NCI-H69 (cell line): ENCODE data around the gene DCHS2.

ENCODE experiments used
- DNase-seq: peaks from one replicate; lab custom pipeline; 2025; lab: John Stamatoyannopoulos, UW

The DCHS2 gene

GRCh38 chr4:154319736-154320135 lies 171.9 kb downstream of the DCHS2 start:
- no peak for DNase-seq

- DNase-seq, result no peak
Observed at GRCh38 chr4:154317201-154317999, 174.2 kb downstream of the DCHS2 start.

GRCh38 chr4:154315741-154316140 lies 175.9 kb downstream of the DCHS2 start:
- no peak for DNase-seq

DNA sequence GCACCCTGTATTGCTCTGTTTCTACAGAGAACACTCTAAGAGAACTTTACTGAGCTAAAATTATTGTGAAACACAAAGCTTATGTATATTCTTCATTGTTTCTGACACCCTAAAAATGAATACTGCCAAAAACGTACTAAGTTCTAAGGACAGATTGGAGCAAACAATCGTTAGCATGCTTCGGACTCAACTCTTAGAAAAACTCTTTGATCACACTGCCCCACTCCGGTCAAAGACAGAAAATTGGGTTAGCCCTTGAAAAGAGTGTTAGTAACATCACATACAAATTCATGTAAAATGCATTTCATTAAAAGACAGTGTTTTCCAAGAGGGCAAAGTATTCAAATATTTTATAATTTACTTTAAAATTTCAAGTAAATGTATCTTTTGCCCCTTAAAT lies 177.4 kb downstream of the DCHS2 start:
- no peak for DNase-seq

- no peak for DNase-seq
Observed at GRCh38 chr4:154313004-154313585, 178.5 kb downstream of the DCHS2 start.

- DNase-seq, result no peak
Observed at GRCh38 chr4:154312246-154312645, 179.4 kb downstream of the DCHS2 start.

GRCh38 chr4:154310578-154310977 lies 181.0 kb downstream of the DCHS2 start:
- no peak for DNase-seq

DNA sequence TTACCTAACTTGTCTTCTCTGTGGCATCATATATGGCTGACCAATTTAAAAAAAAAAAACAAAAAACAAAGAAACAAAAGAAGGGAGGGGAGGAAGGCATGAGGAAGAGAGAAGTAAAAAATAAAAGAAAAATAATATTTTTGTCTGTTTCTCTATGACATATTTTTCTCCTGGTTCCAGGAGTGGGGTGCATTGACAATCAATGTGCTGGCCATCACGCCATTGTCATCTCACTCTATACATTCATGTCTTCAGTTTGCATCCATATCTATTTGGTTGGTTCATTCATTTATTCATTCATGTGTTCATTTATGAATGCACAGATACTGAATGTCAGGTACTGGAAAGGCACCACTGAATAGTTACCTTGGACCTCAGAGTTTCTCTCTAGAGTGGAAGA lies 183.4 kb downstream of the DCHS2 start:
- DNase-seq, result no peak

DNA sequence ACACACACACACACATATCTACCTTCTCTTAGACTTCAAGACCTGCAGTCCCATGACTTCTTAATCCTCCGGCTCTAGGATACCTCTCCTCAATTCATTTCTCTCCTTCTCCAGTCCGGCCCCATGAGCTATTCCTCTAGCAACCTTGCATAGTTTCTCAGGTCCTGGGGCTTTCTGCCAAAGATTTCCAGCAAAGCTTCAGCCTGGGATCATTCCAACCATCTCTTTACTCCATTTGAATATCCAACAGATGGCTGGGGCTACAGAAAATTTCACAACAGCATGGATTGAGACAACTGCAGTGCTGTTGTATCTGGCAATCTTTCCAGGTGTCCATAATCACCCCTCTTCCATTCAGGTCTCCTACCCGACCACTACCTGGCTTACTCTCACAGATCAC lies 184.1 kb downstream of the DCHS2 start:
- DNase-seq, result no peak

GRCh38 chr4:154305616-154306015 lies 186.0 kb downstream of the DCHS2 start:
- DNase-seq, result no peak

DNA sequence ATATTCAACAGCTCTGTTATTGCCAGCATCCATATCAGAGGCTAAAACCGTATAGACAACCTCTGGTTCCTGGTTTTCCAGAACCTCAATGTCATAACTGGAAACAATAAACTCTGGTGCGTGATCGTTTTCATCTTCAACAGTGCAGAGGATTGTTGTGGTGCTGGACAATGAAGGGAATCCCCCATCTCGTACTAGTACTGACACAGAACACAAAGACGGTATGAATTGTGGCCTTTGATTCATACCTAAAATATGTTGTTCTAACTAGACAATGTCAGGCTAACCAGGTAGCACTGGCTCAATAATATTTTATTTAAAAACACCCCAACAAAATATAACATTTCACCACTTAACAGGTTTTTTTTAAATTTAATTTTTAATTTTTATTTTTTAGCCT lies 186.9 kb downstream of the DCHS2 start:
- DNase-seq, result no peak

DNA sequence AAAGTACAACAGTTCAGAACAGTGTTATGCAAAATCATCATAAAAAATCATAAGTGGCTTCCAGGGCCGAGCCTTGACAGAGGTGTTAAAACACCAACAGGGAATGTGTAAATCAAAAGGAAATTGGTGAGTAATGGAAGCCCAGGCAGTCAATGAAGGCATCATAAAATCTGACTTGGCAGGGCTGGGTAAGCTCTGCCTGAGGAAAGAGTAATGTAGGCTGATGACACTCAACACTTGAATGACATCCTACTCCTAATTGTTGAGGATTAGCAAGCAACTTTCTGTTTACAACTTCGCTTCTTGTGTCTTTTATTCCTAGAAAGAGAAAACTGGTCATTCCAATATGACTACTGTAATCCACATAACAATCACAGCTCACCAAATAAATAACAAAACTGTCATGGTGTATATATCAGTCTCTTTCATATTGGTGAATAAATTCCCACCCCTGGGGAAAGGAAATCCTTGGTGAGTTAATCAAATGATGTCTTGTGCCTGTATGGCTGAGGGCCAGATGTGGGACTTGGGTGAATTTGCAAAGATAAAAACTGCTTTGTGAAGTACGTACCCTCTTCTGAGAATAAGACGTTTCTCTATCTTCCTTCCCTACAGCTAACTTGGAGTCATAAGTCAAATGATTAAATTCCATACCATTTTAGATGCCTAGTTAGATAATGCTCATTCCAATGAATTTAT lies 196.8 kb downstream of the DCHS2 start:
- DNase-seq, result no peak

DNA sequence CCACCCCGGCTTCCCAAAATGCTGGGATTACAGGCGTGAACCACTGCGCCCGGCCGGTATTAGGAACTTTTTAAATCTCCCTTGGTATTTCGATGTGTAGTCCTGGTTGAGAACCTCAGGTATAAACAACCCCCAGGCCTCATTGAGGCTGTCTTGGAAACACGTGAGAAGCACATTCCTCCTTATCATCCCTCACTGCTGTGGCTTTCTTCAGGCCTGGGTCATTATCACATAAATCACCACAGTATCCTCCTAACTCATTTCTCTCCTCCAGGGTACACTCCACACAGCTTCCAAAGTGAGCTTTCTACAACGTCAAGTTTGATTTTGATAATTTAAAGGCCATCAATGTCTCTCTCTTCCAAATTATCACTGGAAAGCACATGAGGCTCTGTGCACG lies 198.2 kb downstream of the DCHS2 start:
- DNase-seq, result no peak

DNA sequence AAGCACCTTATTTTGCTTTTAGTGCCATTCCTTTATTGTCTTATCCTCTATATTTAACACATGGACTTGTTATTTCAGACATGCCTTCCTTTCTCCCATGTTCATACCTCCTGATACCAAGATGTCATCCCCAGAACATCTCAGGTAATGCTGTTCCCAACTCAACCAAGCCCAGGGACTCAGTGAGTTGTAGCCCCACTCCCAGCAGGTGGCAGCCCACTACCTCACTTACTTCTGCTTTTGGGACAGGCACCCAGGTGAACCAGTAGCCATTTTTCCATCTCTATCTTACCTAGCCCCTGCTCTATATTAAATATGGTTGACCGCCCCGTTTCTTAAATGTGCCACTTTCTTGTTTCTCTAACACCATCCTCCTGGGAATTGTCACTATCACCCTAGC lies 199.0 kb downstream of the DCHS2 start:
- no peak for DNase-seq

DNA sequence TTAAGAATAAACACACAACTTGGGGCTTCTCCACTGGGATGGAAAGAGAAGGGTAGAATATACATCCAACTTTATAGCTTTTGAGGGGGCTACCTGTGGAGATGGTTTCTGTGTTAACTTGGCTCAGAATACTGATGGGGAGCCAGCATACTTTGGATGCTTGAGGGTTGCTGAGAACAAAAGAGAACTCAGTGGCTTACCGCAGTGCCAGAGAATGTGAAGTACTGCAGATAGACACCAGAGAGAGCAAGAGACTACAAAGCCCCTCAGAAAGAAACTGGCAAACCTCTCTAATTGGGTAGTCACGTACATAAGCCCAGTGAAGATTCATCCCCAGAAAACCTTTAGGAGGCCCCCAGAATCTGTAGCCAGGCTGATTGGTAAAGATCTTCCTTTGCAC lies 214.4 kb downstream of the DCHS2 start:
- no peak for DNase-seq

DNA sequence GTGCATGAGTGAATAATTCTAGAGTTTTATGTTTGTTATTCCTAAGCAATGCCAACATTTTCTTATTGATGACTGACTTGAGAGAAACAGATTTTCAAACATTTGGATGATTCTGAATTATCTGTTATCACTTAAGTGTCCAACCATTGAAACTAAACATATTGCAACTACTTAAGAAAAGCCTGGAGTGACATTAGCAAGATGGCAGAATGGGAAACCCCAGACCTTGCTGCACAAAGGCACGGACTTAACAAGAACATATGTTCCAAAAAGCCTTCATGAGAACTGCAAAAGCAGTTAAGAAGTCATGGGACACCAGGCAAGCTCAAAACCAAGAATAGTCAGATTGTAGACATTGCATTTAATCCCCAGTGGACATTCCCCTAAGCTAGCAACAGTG lies 215.1 kb downstream of the DCHS2 start:
- no peak for DNase-seq

- DNase-seq, result no peak
Observed at GRCh38 chr4:154254999-154255398, 236.6 kb downstream of the DCHS2 start.

DNA sequence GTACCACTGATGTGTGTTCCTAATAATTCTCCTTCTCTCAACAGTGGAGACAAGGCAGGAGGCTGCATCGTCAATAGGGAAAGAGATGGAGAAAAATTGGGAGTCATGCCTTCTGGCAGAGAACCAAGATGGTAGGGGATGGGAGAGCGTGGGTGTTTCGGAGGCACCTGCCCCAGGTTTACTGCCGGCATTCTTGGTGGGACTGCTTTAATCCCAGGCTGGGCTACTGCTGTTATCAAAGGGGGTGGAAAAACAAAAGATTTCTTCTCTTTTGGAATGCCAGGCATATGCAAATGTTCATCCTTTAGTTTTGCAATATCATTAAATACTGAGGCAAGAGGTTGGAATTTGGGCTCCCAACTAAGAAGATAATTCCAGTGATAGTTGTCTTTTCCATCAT lies 257.0 kb downstream of the DCHS2 start:
- DNase-seq, result no peak

DNA sequence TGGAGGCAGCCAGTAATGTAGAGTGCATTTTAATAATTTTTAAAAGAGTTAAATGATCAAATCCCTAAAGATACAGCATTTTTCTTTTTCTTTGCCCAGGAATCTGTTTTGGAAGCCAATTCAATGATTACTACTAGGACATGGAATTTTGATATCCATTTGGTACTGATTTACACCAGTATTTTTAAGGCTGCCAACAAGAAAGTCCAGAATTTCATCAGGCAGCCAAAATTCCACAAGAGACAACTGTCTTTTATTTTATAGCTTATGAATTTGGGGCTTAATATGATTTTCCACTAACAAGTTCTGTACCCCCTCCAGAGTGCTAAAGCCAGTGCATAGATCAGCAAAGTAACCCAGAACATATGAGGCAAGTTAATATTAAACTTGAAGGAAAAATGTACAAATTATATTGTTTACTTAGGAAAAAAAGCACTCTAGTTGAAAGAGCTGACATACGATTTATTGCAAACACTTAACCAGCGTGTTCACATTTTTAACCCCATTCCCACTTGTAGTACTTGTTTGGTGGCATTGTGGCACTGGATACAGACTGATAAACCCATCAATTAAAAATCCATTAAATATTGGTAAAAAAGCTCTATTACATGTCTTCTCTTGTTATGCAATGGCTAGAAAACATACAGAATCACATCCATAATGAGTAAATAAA lies 259.7 kb downstream of the DCHS2 start:
- no peak for DNase-seq

DNA sequence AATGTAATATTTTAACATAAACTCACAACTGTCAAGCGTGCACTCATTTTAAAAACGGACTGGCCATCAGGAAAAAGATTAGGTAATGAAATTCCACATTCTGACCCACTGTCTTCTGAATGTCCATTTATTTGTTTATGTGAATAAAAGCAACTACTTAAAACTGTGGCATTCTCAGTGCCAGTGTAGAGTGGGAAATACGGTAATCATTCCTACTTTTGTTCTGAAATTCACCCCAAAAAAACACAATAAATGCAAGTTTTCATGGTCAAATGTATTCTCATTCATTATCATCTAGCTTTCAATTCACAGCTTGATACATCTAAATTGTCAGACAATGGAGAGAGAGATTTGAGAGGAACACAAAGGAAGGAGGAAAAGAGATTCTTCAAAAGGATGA lies 260.9 kb downstream of the DCHS2 start:
- no peak for DNase-seq

GRCh38 chr4:154230091-154230490 lies 261.5 kb downstream of the DCHS2 start:
- no peak for DNase-seq

GRCh38 chr4:154222875-154223274 lies 268.7 kb downstream of the DCHS2 start:
- DNase-seq, result no peak

- DNase-seq, result no peak
Observed at GRCh38 chr4:154218051-154218450, 273.5 kb downstream of the DCHS2 start.
